Keratinocyte (primary cell): ENCODE measurements around the gene C1QC. TPM values are rescaled to one million over a fixed set of nuclear protein-coding genes. Genes with fewer than 3 reads are reported as not detected.

Experiments
- DNase-seq: peaks from one replicate; pipeline ENCODE4 v3.0.0-alpha.2; 2011; ENCODE audit warnings: low read depth, missing footprints, low spot score
- FAIRE-seq: peaks from 2 replicates; lab custom pipeline; 2011; peaks lifted over from hg19 to GRCh38; lab: Jason Lieb, UNC
- H2AFZ ChIP-seq: 2 replicates; pipeline ENCODE4 v1.6.0; 2012; ENCODE audit warnings: low read length, control low read depth, inconsistent platforms; ENCODE audit not compliant: control insufficient read depth
- H3K27ac ChIP-seq: 2 replicates; pipeline ENCODE4 v1.5.1; 2011; ENCODE audit warnings: low read length; ENCODE audit not compliant: control insufficient read depth, insufficient read depth
- H3K27me3 ChIP-seq: 3 replicates; pipeline ENCODE4 v1.6.0; 2011; ENCODE audit warnings: low read length; ENCODE audit not compliant: control insufficient read depth, insufficient read depth; ENCODE audit errors: extremely low read depth
- H3K36me3 ChIP-seq, 2 experiments: 2 replicates in 1 of 2; 3 replicates in 1 of 2; pipeline ENCODE4 v1.5.1; 2011; ENCODE audit warnings: low read length in 2 of 2, mild to moderate bottlenecking in 1 of 2; ENCODE audit not compliant: control insufficient read depth in 2 of 2, insufficient read depth in 2 of 2; ENCODE audit errors: extremely low read depth in 1 of 2
- H3K4me1 ChIP-seq: 3 replicates; pipeline ENCODE4 v1.5.1; 2011; ENCODE audit warnings: low read length; ENCODE audit not compliant: control insufficient read depth, insufficient read depth; ENCODE audit errors: extremely low read depth
- H3K4me2 ChIP-seq: 3 replicates; pipeline ENCODE4 v1.6.0; 2011; ENCODE audit warnings: low read depth, low read length; ENCODE audit not compliant: control insufficient read depth, insufficient read depth; ENCODE audit errors: extremely low read depth
- H3K4me3 ChIP-seq, 3 experiments: fragments of 200-600 bp in 1 of 3; sonication (generic) in 1 of 3; 2 replicates in 2 of 3; 3 replicates in 1 of 3; pipeline ENCODE4 v1.5.1; 2011 to 2016; ENCODE audit warnings: low read length in 3 of 3, mild to moderate bottlenecking in 3 of 3, control low read depth in 2 of 3, inconsistent platforms in 1 of 3, low read depth in 1 of 3, mixed read lengths in 1 of 3, mixed run types in 1 of 3, moderate library complexity in 1 of 3; ENCODE audit not compliant: control insufficient read depth in 2 of 3, insufficient read depth in 2 of 3; ENCODE audit errors: extremely low read depth in 1 of 3
- H3K79me2 ChIP-seq: 2 replicates; pipeline ENCODE4 v1.6.0; 2012; ENCODE audit warnings: low read length; ENCODE audit not compliant: control insufficient read depth, insufficient read depth
- H3K9ac ChIP-seq: 3 replicates; pipeline ENCODE4 v1.6.0; 2011; ENCODE audit warnings: low read length; ENCODE audit not compliant: control insufficient read depth, insufficient read depth; ENCODE audit errors: extremely low read depth
- H3K9me1 ChIP-seq: 3 replicates; pipeline ENCODE4 v1.6.0; 2011; ENCODE audit warnings: low read length; ENCODE audit not compliant: control insufficient read depth, insufficient read depth; ENCODE audit errors: extremely low read depth
- H3K9me3 ChIP-seq: 2 replicates; pipeline ENCODE4 v1.5.1; 2012; ENCODE audit warnings: low read depth, low read length; ENCODE audit not compliant: control insufficient read depth
- H4K20me1 ChIP-seq: 3 replicates; pipeline ENCODE4 v1.6.0; 2011; ENCODE audit warnings: low read length; ENCODE audit not compliant: control insufficient read depth, insufficient read depth; ENCODE audit errors: extremely low read depth
- EZH2 ChIP-seq: IDR thresholded peaks from one replicate; pipeline ENCODE4 v1.6.1; 2012; ENCODE audit warnings: inconsistent platforms, mild to moderate bottlenecking, low read length, moderate library complexity
- dilution Hi-C: fragments of 300-500 bp; cut with MboI; formaldehyde crosslinking; loops from one replicate; pipeline ENCODE4 v1.7.0; 2020; ENCODE audit warnings: low sequenced_read_pairs; ENCODE audit not compliant: extremely low pct_ligation_motif_present
- polyA minus RNA-seq, 3 experiments: library from RNA; depleted of rRNA, polyadenylated mRNA; stranded (reverse); fragments of >200 nt; gene quantifications; 1 replicate in 1 of 3; 2 replicates in 1 of 3; 3 replicates in 1 of 3; pipeline ENCODE4 v1.2.3, GENCODE V29; 2011
- polyA plus RNA-seq, 5 experiments: library from polyadenylated mRNA; depleted of rRNA in 3 of 5; stranded (reverse) in 3 of 5; stranded (forward) in 1 of 5; unstranded in 1 of 5; fragments of >200 nt; gene quantifications; 1 replicate in 1 of 5; 2 replicates in 3 of 5; 3 replicates in 1 of 5; pipeline versions ENCODE4 v1.2.1 to v1.2.3, GENCODE V29; 2011 to 2012; ENCODE audit warnings: missing spikeins in 2 of 5, low read depth in 1 of 5, low replicate concordance in 1 of 5
- TF ChIP-seq, protein P1 (sequence below), 3 experiments: IDR thresholded peaks in 1 of 3; conservative IDR thresholded peaks in 1 of 3; optimal IDR thresholded peaks in 1 of 3; 2 replicates in 2 of 3; 3 replicates in 1 of 3; pipeline versions ENCODE3 to v1.5.1; 2011; ENCODE audit warnings: low read length in 3 of 3, mild to moderate bottlenecking in 3 of 3, moderate library complexity in 2 of 3, control low read depth in 1 of 3, inconsistent platforms in 1 of 3; ENCODE audit not compliant: insufficient read depth in 2 of 3; ENCODE audit errors: extremely low read depth in 1 of 3

C1QC gene
- polyA plus RNA-seq (not detected in 3 replicates), polyA minus RNA-seq (not detected in 3 replicates)
- not detected for polyA plus RNA-seq (2011; ENCODE audit: low read depth)
- not detected in 2 replicates for polyA plus RNA-seq (2011; cell fraction: cytosol; rRNA removed)
- polyA plus RNA-seq (2011; cell fraction: nucleus; rRNA removed), result not detected in 2 replicates
- polyA plus RNA-seq (2012; ENCODE audit: low replicate concordance), result not detected in 2 replicates
- not detected for polyA minus RNA-seq (2011; cell fraction: cytosol; rRNA and poly(A)+ RNA removed)
- polyA minus RNA-seq (2011; cell fraction: nucleus; rRNA and poly(A)+ RNA removed), result not detected in 2 replicates

DNA sequence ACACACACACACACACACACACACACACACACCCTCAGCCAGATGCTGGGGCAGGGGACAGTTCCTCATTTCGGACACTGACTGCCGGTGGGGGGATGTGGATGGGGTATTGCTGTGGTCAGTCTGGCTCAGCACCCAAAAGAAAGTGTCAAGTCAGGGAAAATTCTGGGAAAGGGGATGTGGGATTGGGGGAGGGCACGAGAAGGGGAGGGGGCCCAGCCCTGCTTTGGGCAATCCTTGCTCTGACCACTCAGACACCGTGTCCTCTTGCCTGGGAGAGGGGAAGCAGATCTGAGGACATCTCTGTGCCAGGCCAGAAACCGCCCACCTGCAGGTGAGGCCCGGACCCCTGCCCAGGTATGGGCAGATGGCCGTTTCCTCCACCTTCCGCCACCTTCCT, at the start of gene C1QC:
C1QC (plus strand) TSS at position 253 of the 400 bp plus-strand sequence. CDS start 391 bp downstream, outside the sequence.
- Histone ChIP-seq H3K9me3 (no peaks in the 10 kb centered on the region), H3K27me3 (no peaks in the 10 kb centered on the region), H3K27ac (no peak within 1 kb of the TSS), H3K9me1 (no peaks in the 10 kb centered on the region), H3K4me3 (no peak within 1 kb of the TSS), H3K4me2 (no peak within 1 kb of the TSS), H3K36me3 (no peaks in the 10 kb centered on the region), H3K9ac (no peak within 1 kb of the TSS), H3K79me2 (no peaks in the 10 kb centered on the region), H3K4me1 (no peaks in the 10 kb centered on the region), H2AFZ (no peak within 1 kb of the TSS), H4K20me1 (peaks cover 3% of the 10 kb centered on the region)
- dilution Hi-C loops, result no loop called here
- DNase-seq, result no peak
- no peak for FAIRE-seq
- TF ChIP-seq EZH2, result no peak
- TF ChIP-seq, protein P1, sequence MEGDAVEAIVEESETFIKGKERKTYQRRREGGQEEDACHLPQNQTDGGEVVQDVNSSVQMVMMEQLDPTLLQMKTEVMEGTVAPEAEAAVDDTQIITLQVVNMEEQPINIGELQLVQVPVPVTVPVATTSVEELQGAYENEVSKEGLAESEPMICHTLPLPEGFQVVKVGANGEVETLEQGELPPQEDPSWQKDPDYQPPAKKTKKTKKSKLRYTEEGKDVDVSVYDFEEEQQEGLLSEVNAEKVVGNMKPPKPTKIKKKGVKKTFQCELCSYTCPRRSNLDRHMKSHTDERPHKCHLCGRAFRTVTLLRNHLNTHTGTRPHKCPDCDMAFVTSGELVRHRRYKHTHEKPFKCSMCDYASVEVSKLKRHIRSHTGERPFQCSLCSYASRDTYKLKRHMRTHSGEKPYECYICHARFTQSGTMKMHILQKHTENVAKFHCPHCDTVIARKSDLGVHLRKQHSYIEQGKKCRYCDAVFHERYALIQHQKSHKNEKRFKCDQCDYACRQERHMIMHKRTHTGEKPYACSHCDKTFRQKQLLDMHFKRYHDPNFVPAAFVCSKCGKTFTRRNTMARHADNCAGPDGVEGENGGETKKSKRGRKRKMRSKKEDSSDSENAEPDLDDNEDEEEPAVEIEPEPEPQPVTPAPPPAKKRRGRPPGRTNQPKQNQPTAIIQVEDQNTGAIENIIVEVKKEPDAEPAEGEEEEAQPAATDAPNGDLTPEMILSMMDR (optimal IDR thresholded peaks at IDR 0.05 in 1 of 3, IDR thresholded peaks at IDR 0.05 in 1 of 3, conservative IDR thresholded peaks at IDR 0.05 in 1 of 3; ENCODE audit: extremely low read depth in 1 of 3, insufficient read depth in 2 of 3, low read length in 3 of 3), result no peak

DNA sequence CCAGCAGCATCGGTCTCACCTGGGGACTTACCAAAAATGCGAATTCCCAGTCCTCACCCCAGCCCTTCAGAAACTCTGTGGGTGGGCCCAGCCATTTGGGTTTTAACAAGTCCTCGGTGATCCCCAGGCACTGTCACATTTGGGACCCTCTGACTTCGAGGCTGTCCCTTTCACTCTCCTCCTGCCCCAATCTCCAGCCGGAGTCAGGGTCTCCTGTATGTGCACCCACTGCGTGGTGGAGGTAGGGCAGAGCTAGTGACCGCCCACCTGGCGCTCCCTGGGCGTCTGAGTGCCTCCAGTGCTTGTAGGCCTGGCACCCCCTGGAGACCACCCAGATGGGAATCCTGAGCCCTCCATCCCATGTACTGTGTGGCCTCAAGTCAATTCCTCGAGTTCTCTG, 49.0 kb upstream of the C1QC start:
- Histone ChIP-seq H3K4me2 (no peak overlapping the region), H3K27me3 (peaks cover 39% of the 10 kb centered on the region), H3K4me1 (no peaks in the 10 kb centered on the region), H3K36me3 (no peaks in the 10 kb centered on the region), H4K20me1 (no peaks in the 10 kb centered on the region), H3K9me1 (no peaks in the 10 kb centered on the region), H3K27ac (no peak overlapping the region), H2AFZ (no peak overlapping the region), H3K9me3 (no peaks in the 10 kb centered on the region), H3K9ac (no peak overlapping the region), H3K79me2 (no peaks in the 10 kb centered on the region), H3K4me3 (no peak overlapping the region)
- DNase-seq (no peak), FAIRE-seq (no peak)
- TF ChIP-seq, protein P1 (optimal IDR thresholded peaks at IDR 0.05 in 1 of 3, IDR thresholded peaks at IDR 0.05 in 1 of 3, conservative IDR thresholded peaks at IDR 0.05 in 1 of 3; ENCODE audit: extremely low read depth in 1 of 3, insufficient read depth in 2 of 3, low read length in 3 of 3), result no peak
- TF ChIP-seq EZH2, result no peak
- dilution Hi-C loops, result no loop called here
